Mesendoderm (in vitro differentiated cells): ENCODE measurements around the gene GPR142. TPM values are rescaled to one million over a fixed set of nuclear protein-coding genes. Genes with fewer than 3 reads are reported as not detected.

Experiments used
- DNase-seq: peaks from one replicate; pipeline ENCODE4 v3.0.0; 2013
- H2AK5ac ChIP-seq: 2 replicates; pipeline ENCODE4 v1.6.1; 2013; ENCODE audit warnings: low read length, inconsistent platforms
- H2BK120ac ChIP-seq: 2 replicates; pipeline ENCODE4 v1.6.1; 2013; ENCODE audit warnings: low read depth, mild to moderate bottlenecking, low read length, moderate library complexity, mixed read lengths
- H2BK15ac ChIP-seq: replicated peaks from 2 replicates; pipeline ENCODE4 v1.6.1; 2013; ENCODE audit warnings: low read depth, mild to moderate bottlenecking, moderate library complexity
- H2BK5ac ChIP-seq: 2 replicates; pipeline ENCODE4 v1.6.1; 2013; ENCODE audit warnings: low read length, inconsistent platforms
- H3K18ac ChIP-seq: 2 replicates; pipeline ENCODE4 v1.6.1; 2013; ENCODE audit warnings: mild to moderate bottlenecking, low read length, mixed read lengths
- H3K23ac ChIP-seq: one replicate; pipeline ENCODE4 v1.6.1; 2013; ENCODE audit warnings: low read length
- H3K27ac ChIP-seq: 2 replicates; pipeline ENCODE4 v1.5.1; 2013; ENCODE audit warnings: low read depth, mild to moderate bottlenecking, inconsistent platforms, low read length, moderate library complexity
- H3K27me3 ChIP-seq: 2 replicates; pipeline ENCODE4 v1.6.1; 2013; ENCODE audit warnings: low read length, control low read depth, mild to moderate bottlenecking, inconsistent platforms; ENCODE audit not compliant: insufficient read depth, poor library complexity
- H3K36me3 ChIP-seq: 2 replicates; pipeline ENCODE4 v1.6.1; 2013; ENCODE audit warnings: low read length, inconsistent platforms; ENCODE audit not compliant: control insufficient read depth, insufficient read depth
- H3K4ac ChIP-seq: one replicate; pipeline ENCODE4 v1.6.1; 2013; ENCODE audit warnings: low read depth, mild to moderate bottlenecking, low read length, moderate library complexity
- H3K4me1 ChIP-seq: 2 replicates; pipeline ENCODE4 v1.6.1; 2013; ENCODE audit warnings: low read depth, low read length, inconsistent platforms; ENCODE audit not compliant: control insufficient read depth
- H3K4me2 ChIP-seq: 2 replicates; pipeline ENCODE4 v1.6.1; 2013; ENCODE audit warnings: low read length
- H3K4me3 ChIP-seq: 2 replicates; pipeline ENCODE4 v1.5.1; 2013; ENCODE audit warnings: mild to moderate bottlenecking, low read length
- H3K56ac ChIP-seq: one replicate; pipeline ENCODE4 v1.6.1; 2013; ENCODE audit warnings: low read length
- H3K79me1 ChIP-seq: 2 replicates; pipeline ENCODE4 v1.6.1; 2013; ENCODE audit warnings: low read length, inconsistent platforms
- H3K79me2 ChIP-seq: 2 replicates; pipeline ENCODE4 v1.6.1; 2013; ENCODE audit warnings: mild to moderate bottlenecking, low read length; ENCODE audit not compliant: control insufficient read depth, insufficient read depth
- H3K9ac ChIP-seq: 2 replicates; pipeline ENCODE4 v1.6.1; 2013; ENCODE audit warnings: low read length, inconsistent platforms
- H4K5ac ChIP-seq: one replicate; pipeline ENCODE4 v1.6.1; 2013; ENCODE audit warnings: low read length
- H4K8ac ChIP-seq: one replicate; pipeline ENCODE4 v1.6.1; 2013; ENCODE audit warnings: low read depth, mild to moderate bottlenecking, control low read depth, low read length, moderate library complexity
- WGBS: extraction: QIAGEN DNeasy Blood & Tissue Kit; methylation state at CpG from one replicate; pipeline ENCODE4 v1.1.7; 2013; ENCODE audit warnings: low lambda C conversion rate, missing lambda C conversion rate; ENCODE audit not compliant: insufficient coverage; ENCODE audit errors: extremely low coverage; 5-methylcytosine and 5-hydroxymethylcytosine counted together
- small RNA-seq: library from polyadenylated mRNA; stranded (forward); fragments of <200 nt; extraction: miRNeasy Mini kit (QIAGEN cat#:217004); gene quantifications from one replicate; pipeline ENCODE3, GENCODE V24; 2013; ENCODE audit not compliant: insufficient read depth

The GPR142 gene

DNA sequence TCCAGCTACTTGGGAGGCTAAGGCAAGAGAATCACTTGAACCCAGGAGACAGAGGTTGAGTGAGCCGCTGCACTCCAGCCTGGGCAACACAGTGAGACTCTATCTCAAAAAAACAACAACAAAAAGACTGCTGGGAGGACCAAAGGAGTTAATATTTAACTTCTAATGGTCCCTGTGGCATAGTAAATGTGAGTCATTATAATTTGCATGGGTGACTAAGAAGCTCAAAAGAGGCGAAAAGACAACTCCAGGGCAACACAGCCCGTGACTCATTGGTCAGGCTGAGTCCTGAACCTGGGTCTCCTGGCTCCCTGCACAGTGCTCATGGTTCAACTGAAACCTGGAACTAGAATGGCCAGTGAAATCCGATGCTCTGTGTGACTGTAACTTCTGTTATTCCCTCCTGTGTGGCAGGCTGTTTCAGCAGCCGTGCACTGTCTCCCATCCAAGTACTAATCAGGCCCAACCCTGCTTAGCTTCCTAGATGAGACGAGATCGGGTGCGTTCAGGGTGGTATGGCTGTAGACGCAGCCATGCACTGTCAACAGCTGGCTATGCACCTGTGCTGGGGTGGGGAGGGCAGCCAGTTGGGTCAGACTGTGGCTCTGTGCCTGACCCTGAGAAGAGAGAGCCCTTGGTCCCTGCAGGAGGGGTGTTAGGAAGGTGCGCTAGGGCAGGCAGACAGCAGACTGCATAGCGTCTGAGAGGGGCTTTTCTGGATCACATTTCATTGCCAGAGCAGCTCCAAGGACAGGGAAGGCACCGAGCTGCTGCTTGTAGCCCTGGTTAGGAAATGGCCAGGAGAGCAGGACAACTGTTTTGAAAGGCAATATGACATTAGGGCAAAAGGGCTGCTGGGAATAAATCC, 50.1 kb downstream of the GPR142 start:
- no CpG with 5 or more reads among the region's 12 CpGs for WGBS
- H3K36me3 ChIP-seq: no peaks in the 10 kb centered on the region
- no peak overlapping the region for H2BK120ac ChIP-seq
- H3K27ac ChIP-seq: no peak overlapping the region
- no peaks in the 10 kb centered on the region for H3K27me3 ChIP-seq
- no peak overlapping the region for H2BK5ac ChIP-seq
- no peak overlapping the region for H4K5ac ChIP-seq
- H3K4ac ChIP-seq: no peak overlapping the region
- no peak overlapping the region for H2BK15ac ChIP-seq
- H3K79me1 ChIP-seq: no peaks in the 10 kb centered on the region
- H3K56ac ChIP-seq: peak overlapping the region; percentile 22
- H4K8ac ChIP-seq: no peak overlapping the region
- H2AK5ac ChIP-seq: no peak overlapping the region
- no peaks in the 10 kb centered on the region for H3K4me1 ChIP-seq
- no peak overlapping the region for H3K9ac ChIP-seq
- no peak overlapping the region for H3K4me3 ChIP-seq
- no peak overlapping the region for H3K23ac ChIP-seq
- H3K4me2 ChIP-seq: no peak overlapping the region
- no peaks in the 10 kb centered on the region for H3K79me2 ChIP-seq
- H3K18ac ChIP-seq: no peak overlapping the region
- DNase-seq: peak; percentile 48

DNA sequence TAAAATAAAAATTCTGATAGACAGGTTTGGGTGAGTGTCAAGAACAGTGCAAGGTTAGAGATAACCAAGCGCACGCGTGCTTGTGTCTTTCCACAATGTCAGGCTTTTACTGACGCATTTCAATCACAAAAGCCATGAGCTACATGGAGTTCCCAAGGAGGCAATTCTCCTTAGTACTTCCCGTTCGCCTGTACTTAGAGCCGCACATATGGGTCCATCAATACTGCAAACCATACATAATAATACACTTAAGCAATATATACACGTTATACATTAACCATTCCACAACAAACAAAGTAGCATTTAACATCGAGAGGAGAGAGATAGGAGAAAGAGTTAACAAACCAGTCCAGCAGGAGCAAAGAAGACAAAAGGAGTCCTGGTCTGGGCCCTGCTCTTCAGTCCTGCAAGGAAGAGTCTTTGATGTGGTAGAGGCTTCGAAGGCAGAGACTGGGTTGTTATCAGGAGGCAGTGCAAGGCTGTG, 52.7 kb downstream of the GPR142 start:
- no peak for DNase-seq
- Histone ChIP-seq H3K56ac (no peak overlapping the region), H3K36me3 (no peaks in the 10 kb centered on the region), H3K23ac (no peak overlapping the region), H4K8ac (no peak overlapping the region), H3K9ac (no peak overlapping the region), H3K4me1 (no peaks in the 10 kb centered on the region), H3K27ac (no peak overlapping the region), H2AK5ac (no peak overlapping the region), H3K4ac (no peak overlapping the region), H2BK5ac (no peak overlapping the region), H3K79me2 (no peaks in the 10 kb centered on the region), H3K27me3 (no peaks in the 10 kb centered on the region), H3K4me2 (no peak overlapping the region), H2BK15ac (no peak overlapping the region), H4K5ac (no peak overlapping the region), H3K4me3 (no peak overlapping the region), H3K18ac (no peak overlapping the region), H2BK120ac (no peak overlapping the region), H3K79me1 (no peaks in the 10 kb centered on the region)
- WGBS: 100% methylated on average over 2 of the region's 10 CpGs

Small RNA genes within 50 kb of the gene (small RNA-seq; reads per million reads assigned to genes)
- gene RNA5SP448: not detected
